Breast epithelium (tissue), 3 donors: ENCODE data around the gene ANKRD1.

ENCODE experiments used
- POLR2A ChIP-seq: fragments of 450-650 bp; IDR thresholded peaks from one replicate; pipeline ENCODE4 v1.6.1; 2016; ENCODE audit warnings: antibody characterized with exemption, mild to moderate bottlenecking, moderate library complexity
- POLR2AphosphoS5 ChIP-seq, 3 donors: sonication (generic); formaldehyde crosslinking; IDR thresholded peaks; one replicate each; pipeline ENCODE4 v1.6.1; 2017; ENCODE audit warnings: antibody characterized with exemption in 3 of 3
- TF ChIP-seq, protein P1 (sequence below), 3 donors: fragments of 450-650 bp; IDR thresholded peaks; one replicate each; pipeline ENCODE4 v1.5.1; 2016 to 2017; ENCODE audit warnings: antibody characterized with exemption in 3 of 3, mild to moderate bottlenecking in 3 of 3, moderate library complexity in 3 of 3

DNA sequence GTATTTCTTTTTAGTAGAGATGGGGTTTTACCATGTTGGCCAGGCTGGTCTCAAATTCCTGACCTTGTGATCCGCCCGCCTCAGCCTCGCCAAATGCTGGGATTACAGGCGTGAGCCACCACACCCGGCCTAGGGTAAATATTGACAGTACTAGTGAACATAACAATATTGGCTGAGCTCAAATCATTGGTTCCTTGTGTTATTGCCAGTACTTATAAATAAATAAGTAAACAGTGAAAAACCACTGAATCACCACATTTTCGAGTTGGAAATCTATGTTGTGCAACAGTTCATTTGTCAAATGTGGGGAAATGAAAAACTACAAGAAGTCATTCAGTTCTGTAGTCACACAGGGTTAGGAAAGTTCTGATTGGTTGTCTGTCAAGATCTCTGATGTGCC lies 33.3 kb downstream of the ANKRD1 start:
- TF ChIP-seq POLR2A = no peak
- TF ChIP-seq, protein P1, sequence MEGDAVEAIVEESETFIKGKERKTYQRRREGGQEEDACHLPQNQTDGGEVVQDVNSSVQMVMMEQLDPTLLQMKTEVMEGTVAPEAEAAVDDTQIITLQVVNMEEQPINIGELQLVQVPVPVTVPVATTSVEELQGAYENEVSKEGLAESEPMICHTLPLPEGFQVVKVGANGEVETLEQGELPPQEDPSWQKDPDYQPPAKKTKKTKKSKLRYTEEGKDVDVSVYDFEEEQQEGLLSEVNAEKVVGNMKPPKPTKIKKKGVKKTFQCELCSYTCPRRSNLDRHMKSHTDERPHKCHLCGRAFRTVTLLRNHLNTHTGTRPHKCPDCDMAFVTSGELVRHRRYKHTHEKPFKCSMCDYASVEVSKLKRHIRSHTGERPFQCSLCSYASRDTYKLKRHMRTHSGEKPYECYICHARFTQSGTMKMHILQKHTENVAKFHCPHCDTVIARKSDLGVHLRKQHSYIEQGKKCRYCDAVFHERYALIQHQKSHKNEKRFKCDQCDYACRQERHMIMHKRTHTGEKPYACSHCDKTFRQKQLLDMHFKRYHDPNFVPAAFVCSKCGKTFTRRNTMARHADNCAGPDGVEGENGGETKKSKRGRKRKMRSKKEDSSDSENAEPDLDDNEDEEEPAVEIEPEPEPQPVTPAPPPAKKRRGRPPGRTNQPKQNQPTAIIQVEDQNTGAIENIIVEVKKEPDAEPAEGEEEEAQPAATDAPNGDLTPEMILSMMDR (IDR thresholded peaks at IDR 0.05) = no peak
- TF ChIP-seq POLR2AphosphoS5 (IDR thresholded peaks at IDR 0.05) = no peak
